MV-4-11 (cell line): Measurements from ENCODE around the gene GIGYF2.
A peak's percentile ranks its signal among the peaks of the same experiment; 100 is the strongest.
"Not testable (repeated sequence)": the region's sequence is repeated elsewhere in the genome, so short reads cannot be mapped to it uniquely, and the experiment has no call there.

Experiments
- DNase-seq: peaks from one replicate; lab custom pipeline; 2025; lab: John Stamatoyannopoulos, UW

Gene GIGYF2

DNA sequence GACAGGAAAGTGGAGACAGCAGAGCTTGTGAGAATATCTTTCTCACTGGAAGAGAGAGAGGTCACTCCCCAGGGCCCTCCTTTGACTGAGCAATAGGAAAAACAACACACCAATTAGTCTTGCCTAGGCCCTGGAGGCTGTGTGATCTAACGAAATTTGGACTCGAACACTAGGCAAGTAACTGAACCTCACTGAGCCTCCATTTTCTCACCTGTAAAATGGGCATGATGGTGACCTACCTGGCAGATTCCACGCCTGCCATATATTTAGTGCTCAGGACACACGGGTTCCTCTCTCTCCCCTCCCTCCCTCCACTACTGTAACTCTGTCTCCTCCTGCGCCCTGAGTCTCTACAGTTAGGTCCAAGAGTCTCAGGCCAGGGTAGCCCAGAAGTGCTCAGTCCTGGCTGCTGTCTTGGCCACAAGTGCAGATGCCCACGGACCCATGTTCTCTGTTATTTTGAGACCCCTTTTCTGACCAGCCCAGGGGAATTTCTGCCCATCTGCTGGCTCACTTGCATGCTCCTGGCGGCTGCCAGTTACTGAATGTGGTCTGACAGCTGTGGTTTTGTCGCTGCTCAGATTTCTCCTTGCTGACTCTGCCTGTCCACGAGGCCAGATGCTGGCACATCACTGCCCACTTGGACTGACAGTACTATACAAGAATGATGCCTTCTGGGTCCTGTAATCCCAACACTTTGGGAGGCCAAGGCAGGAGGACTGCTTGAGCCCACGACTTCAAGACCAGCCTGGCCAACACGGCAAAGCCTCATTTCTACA is 9.6 kb upstream of the GIGYF2 start:
- no peak for DNase-seq

DNA sequence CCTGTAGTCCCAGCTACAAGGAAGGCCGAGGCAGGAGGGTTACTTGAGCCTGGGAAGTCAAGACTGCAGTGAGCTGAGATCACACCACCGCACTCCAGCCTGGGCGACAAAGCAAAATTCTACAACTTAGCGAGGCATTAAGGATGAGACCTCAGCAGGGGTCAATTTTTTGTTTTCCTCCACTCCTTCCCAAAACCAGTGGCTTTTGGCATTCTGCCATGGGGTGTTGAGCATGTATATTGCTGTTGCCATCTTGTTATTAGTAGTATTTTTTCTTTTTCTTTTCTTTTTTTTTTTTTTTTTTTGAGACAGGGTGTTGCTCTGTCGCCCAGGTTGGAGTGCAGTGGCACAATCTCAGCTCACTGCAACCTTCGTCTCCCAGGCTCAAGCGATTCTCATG is 8.9 kb upstream of the GIGYF2 start:
- no peak for DNase-seq

DNA sequence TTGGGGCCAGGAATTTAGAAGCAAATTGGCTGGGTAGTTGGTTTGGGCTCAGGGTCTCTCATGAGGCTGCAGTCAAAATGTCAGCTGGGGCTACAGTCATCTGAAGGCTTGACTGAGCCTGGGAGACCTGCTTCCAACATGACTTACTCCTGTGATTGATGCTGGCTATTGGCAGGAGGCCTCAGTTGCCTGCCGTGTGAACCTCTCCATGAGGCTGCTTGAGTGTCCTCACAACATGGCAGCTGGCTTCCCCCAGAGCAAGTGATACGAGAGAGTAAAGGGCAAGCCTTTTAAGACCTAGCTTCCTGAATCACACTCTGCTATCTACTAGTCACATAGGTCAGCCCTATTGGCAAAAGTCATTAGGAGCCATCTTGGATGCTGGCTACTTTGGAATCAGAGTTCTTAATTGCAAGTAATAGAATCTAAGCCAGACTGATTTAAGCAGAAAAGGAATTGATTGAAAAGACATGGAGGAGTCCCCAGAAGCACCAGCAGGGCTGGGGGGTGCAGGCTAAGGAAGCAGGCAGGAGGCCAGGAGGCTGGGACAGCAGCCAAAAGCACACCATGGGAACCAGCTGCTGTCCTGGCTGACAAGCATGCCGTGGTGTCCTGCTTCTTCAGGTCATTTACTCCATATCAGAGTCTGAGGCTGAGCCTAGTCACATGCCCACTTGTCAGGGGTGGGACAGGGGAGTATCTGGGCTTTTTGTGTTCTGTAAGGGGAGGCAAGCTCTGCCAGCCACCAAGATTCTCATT is 7.8 kb upstream of the GIGYF2 start:
- DNase-seq = no peak

DNA sequence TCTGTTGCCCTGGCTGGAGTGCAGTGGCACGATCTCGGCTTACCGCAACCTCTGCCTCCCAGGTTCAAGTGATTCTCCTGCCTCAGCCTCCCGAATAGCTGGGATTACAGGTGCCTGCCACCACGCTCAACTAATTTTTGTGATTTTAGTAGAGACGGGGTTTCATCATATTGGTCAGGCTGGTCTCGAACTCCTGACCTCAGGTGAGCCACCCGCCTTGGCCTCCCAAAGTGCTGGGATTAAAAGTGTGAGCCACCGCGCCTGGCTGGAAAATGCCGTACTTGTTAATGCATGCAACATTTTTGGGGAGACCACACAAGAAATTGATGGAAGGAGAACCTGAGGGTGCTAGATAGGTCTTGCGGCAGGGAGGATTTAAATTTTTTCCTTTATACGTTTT is 6.0 kb upstream of the GIGYF2 start:
- not testable (repeated sequence) for DNase-seq

DNA sequence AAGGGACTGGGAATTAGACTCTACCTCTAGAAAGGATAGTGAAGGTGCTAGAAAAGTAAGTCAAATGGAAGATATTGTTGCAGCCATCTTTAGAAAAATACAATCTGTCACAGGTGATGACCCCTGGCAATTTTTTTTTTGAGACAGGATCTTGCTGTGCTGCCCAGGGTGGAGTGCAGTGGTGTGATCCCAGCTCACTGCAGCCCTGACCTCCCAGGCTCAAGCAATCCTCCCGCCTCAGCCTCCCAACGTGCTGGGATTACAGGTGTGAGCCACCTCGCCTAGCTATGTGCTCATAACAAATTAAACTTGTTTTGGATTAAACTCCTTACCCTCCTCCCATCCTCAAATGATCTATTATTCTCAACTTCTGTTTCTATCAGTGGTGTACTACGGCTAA is 3.8 kb upstream of the GIGYF2 start:
- DNase-seq = no peak

DNA sequence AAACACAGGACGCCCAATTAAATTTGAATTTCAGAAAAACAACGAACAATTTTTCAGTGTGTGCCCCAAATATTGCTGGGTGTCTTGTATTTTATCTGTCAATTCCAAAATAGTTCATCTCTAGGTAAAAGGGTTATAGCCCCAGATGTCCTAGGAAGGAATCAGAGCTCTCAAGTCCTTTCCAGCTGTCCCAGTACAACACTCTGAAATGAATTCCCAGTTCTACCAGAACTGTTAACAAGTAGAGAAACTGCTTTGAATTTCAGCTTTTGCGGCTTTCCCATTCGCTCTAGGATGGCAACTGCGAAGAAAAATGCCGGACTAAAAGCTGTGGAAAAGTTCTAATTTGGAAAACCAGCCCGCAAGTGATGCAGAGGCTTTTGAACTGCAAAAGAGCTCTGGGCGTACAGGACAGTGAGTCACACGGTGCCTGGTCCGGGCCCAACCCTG is 497 bp upstream of the GIGYF2 start:
- no peak for DNase-seq

DNA sequence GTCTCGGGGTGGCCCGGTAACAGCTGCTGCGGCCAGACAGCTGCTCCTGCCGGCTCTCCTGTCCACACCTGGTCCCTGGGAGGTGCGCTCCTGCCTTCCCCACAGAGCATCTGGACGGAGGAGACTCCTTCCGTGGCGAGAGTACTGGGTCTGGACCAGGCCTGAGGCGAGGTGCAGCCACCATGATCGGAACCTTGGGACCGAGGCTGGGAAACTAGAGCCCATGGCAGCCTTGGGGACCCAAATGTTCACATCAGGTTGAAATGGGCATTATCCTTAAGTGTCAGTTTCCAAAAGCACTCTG is 628 bp downstream of the GIGYF2 start:
- no peak for DNase-seq

DNA sequence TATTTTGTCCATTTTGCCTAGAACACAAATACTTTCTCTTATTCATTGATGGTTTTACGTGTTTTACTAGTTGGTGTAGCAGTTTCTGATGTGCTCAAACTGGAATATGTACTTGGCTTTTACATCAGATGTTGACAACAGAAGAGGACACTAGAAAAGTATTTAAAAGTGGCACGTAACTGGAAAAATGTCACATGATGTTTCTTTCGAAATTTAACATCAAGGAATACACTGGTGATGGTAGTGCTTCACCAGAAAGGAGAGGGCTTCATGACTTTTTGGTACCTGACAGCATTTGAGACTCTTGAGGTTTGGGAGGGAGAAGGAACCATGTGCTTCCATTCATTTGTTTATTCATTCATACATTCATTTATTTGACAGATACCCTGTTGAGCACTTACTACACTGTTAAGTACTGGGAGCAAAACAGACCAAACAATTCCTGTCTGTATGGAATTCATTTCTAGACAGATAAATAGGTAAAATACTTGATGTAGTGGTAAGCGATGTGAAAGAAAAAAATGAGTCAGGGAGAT is 1.5 kb downstream of the GIGYF2 start:
- no peak for DNase-seq

DNA sequence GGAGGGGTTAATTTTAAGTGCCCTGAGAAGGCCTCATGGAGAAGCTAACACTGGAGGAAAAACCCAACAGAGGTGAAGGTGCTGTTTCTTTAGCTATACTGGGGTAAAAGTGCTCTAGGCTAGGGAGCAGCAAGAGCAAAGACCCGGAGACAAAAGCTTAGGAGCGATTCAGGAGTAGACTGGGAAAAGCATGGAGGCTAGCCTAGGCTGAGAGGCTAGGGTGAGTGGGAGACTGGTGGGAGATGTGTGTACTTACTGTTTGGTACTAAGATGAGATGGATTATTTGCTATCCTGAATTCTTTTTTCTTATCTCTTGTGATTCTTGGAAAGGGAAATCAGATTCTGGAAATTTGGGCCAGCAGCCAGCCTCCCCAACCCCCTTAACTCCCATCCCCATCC is 2.0 kb downstream of the GIGYF2 start:
- DNase-seq = no peak

DNA sequence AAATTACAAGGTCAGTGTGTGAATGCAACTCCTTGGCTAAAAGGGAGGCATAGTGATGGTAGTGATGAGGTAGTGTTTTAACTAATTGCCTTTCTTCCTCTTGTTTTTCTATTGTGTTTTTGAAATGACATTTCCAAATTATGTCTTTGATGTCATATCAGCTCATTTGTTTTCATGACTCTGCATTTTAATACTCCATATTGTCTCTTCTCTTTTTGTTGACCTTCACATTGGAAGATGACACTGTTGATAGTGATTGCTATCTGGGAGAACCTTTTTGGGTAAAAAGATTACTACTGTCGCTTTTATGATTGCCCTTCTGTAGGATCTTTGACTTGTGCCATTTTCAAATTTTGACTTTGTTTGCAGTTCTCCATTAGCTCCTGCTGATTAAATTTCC is 3.0 kb downstream of the GIGYF2 start:
- DNase-seq = no peak

DNA sequence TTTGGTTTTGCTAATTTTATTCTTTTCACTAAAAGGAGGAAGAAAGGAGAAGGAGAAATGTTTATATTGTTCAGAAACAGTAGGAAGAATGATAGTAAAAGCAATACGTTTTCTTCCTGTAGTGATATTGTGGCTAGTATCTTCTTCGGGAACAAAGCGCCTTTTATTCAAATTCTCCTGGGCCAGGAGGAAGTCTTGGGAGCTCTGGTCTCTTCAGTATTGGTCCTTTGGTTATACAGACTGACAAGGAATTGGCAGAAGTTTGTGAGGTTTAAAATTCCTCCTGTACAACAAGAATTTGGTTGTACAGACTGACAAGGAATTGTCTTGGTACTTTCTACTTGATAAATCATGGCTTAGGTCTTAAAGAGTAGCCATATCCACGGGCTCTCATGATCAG is 9.9 kb downstream of the GIGYF2 start:
- no peak for DNase-seq

DNA sequence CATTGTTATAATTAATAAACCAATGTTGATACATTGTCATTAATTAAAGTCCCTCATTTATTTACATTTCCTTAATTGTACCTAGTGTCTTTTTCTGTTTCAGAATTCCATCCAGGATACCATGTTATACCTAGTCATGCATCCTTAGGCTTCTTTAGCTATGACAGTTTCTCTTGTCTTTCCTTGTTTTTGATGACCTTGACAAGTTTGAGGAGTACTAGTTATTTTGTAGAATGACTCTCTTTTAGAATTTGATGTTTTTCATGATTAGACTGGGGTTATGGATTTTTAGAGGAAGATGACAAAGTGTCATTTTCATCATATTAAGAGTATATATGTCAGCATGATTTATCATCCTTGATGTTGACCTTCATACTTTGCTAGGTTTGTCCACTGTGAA is 16.4 kb downstream of the GIGYF2 start:
- DNase-seq = no peak

DNA sequence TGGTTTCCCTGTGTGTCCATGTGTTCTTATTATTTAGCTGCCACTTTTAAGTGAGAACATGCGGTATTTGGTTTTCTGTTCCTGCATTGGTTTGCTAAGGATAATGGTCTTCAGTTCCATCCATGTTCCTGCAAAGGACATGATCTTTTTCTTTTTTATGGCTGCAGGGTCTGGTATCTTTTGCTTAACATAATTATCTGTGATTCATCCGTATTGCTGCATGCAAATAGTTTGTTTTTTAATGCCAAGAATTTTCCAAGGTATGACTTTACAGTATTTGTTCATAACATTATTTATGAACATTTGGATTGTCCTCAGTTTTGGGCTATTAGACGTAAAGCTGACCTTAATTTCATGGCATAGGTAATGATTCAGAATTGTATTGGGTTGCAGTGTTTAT is 17.8 kb downstream of the GIGYF2 start:
- DNase-seq = no peak

DNA sequence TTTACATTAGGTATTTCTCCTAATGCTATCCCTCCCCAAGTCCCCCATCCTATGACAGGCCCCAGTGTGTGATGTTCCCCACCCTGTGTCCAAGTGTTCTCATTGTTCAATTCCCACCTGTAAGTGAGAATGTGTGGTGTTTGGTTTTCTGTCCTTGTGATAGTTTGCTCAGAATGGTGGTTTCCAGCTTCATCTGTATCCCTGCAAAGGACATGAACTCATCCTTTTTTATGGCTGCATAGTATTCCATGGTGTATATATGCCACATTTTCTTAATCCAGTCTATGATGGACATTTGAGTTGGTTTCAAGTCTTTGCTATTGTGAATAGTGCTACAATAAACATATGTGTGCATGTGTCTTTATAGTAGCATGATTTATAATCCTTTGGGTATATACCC is 22.9 kb downstream of the GIGYF2 start:
- not testable (repeated sequence) for DNase-seq

DNA sequence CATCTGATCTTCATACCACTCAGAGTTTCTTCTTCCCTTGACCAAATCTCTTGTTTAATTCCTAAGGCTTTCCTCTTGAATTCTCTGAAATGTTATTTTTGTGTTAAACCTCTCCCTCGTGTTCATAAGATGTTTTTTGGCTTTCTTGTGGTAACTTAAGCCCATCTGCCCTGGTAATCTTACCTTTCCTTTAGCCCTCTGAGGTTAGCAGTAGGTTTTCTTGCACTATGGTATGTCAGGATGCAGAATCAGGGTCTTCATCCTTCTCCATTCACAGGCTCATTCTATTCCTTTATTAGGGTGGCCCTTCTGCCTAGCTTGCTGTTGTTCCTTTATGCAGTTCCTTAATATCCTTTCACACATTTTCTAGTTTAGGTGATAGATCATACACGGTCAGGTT is 24.1 kb downstream of the GIGYF2 start:
- DNase-seq = no peak

DNA sequence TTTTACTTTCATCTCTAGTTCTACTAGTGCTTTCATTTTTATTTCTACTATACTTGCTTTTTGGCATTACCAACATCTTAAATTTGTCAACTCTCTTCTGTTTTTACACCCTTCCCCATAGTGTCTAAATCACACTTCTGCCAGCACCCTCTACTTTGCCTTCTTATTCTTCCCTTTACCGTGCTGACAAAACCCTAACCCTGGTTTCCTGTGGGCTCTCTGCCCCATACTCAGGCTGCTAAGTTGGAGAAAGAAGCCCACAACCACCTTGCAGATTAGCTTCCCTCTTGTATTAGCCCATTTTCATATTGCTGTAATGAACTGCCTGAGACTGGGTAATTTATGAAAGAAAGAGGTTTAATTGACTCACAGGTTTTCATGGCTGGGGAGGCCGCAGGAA is 24.8 kb downstream of the GIGYF2 start:
- peak; percentile 15 for DNase-seq

DNA sequence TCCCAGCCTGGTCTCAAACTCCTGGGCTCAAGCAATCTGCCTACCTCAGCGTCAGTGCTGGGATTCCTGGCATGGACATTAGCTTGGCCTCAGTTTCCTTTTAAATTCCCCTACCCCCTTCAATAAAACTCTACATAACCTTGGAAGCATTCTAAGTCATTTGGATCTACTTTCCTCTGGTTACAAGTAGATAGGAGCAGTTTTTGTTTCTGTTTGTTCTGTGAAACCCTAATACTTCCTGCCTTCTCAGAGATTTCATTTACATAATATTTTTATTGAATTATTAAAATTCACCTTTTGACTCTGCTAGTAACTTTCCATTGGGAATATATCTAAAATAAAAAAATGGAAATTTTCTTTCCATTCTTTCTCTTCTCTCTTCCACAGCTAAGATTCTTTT is 25.9 kb downstream of the GIGYF2 start:
- DNase-seq = no peak

DNA sequence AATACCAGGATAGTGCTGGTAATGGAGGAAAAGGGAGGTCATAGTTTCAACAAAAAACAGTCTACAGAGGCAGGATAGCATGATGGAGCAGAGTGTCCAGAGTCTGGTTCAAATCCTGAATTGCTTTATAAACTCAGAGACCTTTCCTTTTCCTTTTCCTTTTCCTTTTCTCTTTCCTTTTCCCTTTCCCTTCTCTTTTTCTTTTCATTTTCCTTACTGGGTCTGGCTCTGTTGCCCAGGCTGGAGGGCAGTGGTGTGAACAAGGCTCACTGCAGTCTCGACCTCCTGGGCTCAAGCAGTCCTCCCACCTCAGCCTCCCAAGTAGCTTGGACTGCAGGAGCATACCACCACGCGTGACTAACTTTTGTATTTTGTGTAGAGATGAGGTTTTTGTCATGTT is 31.7 kb downstream of the GIGYF2 start:
- no peak for DNase-seq

DNA sequence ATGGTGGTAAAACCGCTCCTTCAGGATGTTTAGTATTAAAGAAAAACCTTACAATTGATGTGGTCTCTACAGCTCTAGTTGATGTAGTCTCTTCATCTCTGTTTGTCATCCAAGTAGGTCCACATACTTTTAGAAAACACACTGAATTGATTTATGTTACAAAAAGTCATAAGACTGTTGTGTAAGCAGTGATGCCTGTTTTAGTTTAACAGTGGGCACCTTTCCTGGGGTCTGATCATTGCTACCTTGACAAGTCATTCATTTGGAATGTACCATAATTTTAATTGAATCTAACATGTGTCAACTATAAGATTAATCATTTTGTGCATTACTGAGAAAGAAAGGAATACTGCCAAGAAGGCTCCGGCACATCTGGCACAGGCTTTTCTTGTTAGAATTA is 34.3 kb downstream of the GIGYF2 start:
- no peak for DNase-seq

DNA sequence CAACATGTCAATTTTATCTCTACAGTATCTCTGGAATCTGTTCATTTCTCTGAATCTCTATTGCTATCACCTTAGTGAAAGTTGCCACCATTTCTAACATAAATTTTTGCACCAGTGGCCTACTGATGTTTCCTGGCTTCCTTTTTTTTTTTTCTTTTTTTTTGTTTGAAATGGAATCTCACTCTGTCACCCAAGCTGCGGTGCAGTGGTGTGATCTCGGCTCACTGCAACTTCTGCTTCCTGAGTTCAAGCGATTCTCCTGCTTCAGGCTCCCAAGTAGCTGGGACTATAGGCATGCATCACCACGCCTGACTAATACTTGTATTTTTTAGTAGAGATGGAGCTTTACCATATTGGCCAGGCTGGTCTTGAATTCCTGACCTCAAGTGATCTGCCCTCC is 44.2 kb downstream of the GIGYF2 start:
- DNase-seq = peak; percentile 45

DNA sequence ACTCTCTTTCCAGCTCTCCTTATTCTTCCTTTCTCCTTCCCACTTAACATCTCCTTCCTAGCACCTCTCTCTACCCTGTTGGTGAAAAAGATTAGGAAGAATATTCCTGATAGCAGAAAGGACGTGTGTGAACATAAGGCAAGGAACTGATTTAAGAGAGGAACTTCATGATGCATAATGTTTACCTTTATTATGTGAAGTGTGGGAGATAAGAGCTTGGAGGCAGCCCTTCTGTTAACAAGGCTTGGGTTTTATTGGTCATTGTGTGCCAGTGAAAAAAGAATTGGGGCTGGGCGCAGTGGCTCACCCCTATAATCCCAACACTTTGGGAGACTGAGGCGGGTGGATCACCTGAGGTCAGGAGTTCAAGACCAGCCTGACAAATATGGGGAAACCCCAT is 44.8 kb downstream of the GIGYF2 start:
- DNase-seq = no peak

DNA sequence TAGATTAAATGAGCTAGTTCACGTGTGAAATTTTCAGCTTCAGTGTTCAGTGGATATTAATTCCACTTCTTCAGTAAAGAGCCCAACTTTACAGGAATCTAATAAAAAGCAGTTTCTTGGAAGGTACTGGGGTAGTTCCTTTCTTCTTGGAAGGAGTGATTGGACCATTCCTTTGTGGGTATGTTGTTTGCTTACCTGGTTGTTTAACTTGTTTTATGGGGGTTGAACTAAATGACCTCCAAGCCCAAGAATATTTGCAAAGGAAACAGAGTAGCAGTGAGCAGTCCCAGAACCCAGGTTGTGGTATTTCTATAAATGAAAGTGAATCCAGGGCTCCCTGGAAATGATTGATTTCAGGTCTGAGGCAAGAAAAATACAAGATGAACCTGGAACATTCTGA is 47.8 kb downstream of the GIGYF2 start:
- DNase-seq = no peak

DNA sequence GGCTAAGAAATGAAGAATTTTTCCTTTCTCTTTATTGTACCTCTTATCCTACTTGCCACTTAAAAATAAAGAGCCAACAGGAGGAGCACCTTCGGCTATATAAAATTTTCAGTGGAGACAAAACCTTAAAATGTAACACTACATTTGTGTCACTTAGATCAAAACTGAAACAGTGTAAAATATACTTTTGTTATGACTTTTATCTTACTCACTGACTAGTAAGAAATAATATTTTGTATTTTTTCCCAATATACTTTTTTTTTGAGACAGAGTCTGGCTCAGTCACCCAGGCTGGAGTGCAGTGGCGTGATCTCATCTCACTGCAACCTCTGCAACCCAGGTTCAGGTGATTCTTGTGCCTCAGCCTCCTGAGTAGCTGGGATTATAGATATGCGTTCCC is 50.9 kb downstream of the GIGYF2 start:
- DNase-seq = no peak

DNA sequence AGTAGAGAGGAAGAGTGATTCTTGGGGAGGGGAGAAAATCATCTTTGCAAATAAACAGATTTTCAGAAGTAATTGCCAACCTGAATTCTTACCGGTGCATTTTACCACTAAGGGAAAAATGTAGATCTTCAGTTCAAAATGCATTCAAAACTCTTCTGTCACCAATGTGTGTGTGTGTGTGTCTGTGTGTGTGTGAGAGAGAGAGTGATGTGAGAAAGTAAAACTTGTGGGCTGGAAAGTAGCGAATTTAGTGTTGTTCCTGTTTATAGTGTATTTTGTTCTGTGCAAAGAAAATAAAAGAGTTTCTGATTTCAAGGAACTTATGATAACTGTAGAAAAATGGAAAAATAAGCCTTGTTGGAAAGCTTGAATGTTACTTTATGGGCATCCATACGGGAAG is 52.2 kb downstream of the GIGYF2 start:
- no peak for DNase-seq
